ENCODE results near the gene EMX1. TPM values are rescaled to one million over a fixed set of nuclear protein-coding genes. Genes with fewer than 3 reads are reported as not detected.

Gene EMX1
- polyA plus RNA-seq, 1 experiment = not detected

DNA sequence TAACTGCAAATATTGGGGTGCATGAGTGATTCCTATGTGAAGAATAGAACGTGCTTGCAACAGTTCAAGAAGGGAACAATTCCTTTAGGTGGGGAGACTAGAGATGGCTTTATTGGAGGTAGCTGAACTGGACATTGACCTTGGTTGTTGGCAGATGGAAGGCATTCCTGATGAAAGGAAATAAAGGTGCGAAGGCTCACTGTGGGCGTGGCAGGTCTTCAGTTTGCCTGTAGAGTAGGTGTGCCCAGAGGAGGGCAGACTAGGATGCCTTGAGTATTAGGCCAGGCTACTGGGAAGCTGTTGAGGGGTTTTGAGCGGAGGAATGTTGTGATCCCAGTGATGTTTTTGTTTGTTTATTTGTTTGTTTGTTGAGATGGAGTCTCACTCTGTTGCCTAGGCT, 27.3 kb upstream of the EMX1 start:
- TF ChIP-seq CTCF (IDR thresholded peaks at IDR 0.05; ENCODE audit: low read depth, low read length) = no peak
- H3K9me3 ChIP-seq (ENCODE audit: control insufficient read depth, insufficient read depth, low read length) = no peaks in the 10 kb centered on the region
- no peak overlapping the region for H3K4me3 ChIP-seq (ENCODE audit: low read depth, low read length)
- no peaks in the 10 kb centered on the region for H3K27me3 ChIP-seq (ENCODE audit: control insufficient read depth, insufficient read depth, low read length)
- no peak for DNase-seq (ENCODE audit: low read depth, low spot score)
- no peak overlapping the region for H3K27ac ChIP-seq (ENCODE audit: low read depth, low read length)
- ChIA-PET POLR2A (no interaction called here), CTCF (interaction anchor here (0.5 to 11.9 kb wide), 10 partner anchors 26 to 1666 kb away, joined by 3 to 222 read pairs (median 6); no protein-coding TSS in a partner anchor)

DNA sequence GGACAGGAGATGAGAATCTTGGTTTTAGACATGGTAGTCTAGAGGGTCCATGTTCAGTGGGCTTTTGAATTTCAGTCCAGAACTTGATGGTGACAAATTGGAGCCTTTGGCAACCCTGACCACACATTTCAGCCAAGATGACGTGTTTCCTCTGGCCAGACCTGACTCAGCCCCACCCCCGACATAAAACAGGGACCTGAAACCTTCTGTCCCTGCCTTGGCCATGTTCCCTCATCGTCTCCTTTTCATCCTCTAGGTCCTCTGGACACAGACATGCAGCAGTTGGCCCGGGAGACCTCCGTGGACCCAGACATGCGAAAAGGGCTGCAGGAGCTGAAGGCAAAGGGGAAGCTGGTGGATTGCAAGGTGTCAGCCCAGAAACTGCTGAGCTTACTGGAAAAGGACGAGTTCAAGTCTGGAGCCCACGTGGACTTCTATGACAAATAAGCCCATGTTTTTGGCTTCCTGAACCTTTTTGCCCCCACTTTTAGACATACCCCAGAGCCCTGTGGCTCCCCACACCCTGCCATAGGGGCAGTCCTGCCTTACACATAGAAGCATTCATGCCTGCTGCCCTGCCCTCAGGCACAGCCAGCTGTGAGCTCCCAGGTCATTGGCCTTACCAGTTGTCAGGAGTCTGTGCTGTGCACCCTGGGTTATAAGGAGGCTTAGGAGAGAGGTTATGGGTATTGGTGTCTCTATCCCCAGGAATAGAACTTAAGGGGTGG, 26.1 kb upstream of the EMX1 start:
- Histone ChIP-seq H3K27ac (ENCODE audit: low read depth, low read length) (no peak overlapping the region), H3K4me3 (ENCODE audit: low read depth, low read length) (no peak overlapping the region), H3K27me3 (ENCODE audit: control insufficient read depth, insufficient read depth, low read length) (no peaks in the 10 kb centered on the region), H3K9me3 (ENCODE audit: control insufficient read depth, insufficient read depth, low read length) (no peaks in the 10 kb centered on the region; the same call in 1 of the 2 replicates)
- CTCF ChIA-PET = interaction anchor here (0.5 to 11.9 kb wide), 15 partner anchors 12 to 353 kb away, joined by 3 to 222 read pairs (median 20); no protein-coding TSS in a partner anchor
- DNase-seq (ENCODE audit: low read depth, low spot score) = no peak
- POLR2A ChIA-PET = interaction anchor here (1.1 kb wide), 1 partner anchor 83 kb away, joined by 3 read pairs; no protein-coding TSS in a partner anchor
- TF ChIP-seq CTCF (IDR thresholded peaks at IDR 0.05; ENCODE audit: low read depth, low read length) = no peak

- ChIA-PET POLR2A (interaction anchor here (0.9 kb wide), 1 partner anchor 34 kb away, joined by 4 read pairs; no protein-coding TSS in a partner anchor), CTCF (interaction anchor here (0.6 to 11.9 kb wide), 56 partner anchors 10 to 1419 kb away, joined by 3 to 222 read pairs (median 5); partner anchors contain the start of gene EMX1)
- peak; percentile 48 for DNase-seq (ENCODE audit: low read depth, low spot score)
Observed at GRCh38 chr2:72892506-72893173, 24.7 kb upstream of the EMX1 start.

GRCh38 chr2:72893594-72894319, 23.6 kb upstream of the EMX1 start:
- Histone ChIP-seq H3K4me3 (ENCODE audit: low read depth, low read length) (no peak overlapping the region), H3K27me3 (ENCODE audit: control insufficient read depth, insufficient read depth, low read length) (peaks cover 5% of the 10 kb centered on the region), H3K27ac (ENCODE audit: low read depth, low read length) (no peak overlapping the region), H3K9me3 (ENCODE audit: control insufficient read depth, insufficient read depth, low read length) (no peaks in the 10 kb centered on the region; the same call in 1 of the 2 replicates)
- POLR2A ChIA-PET = interaction anchor here (0.9 to 1.1 kb wide), 2 partner anchors 32 to 80 kb away, joined by 3 to 4 read pairs; no protein-coding TSS in a partner anchor
- TF ChIP-seq CTCF (IDR thresholded peaks at IDR 0.05; ENCODE audit: low read depth, low read length) = peak; percentile 79
- DNase-seq (ENCODE audit: low read depth, low spot score) = peak; percentile 41
- CTCF ChIA-PET = interaction anchor here (0.5 to 11.9 kb wide), 55 partner anchors 9 to 636 kb away, joined by 3 to 222 read pairs (median 5); partner anchors contain the start of gene EMX1

More at GRCh38 chr2:72892506-72893173, 24.7 kb upstream of the EMX1 start:
- TF ChIP-seq CTCF (IDR thresholded peaks at IDR 0.05; ENCODE audit: low read depth, low read length) = peak; percentile 90
- H3K27me3 ChIP-seq (ENCODE audit: control insufficient read depth, insufficient read depth, low read length) = no peaks in the 10 kb centered on the region
- H3K9me3 ChIP-seq (ENCODE audit: control insufficient read depth, insufficient read depth, low read length) = no peaks in the 10 kb centered on the region; the same call in 1 of the 2 replicates
- no peak overlapping the region for H3K4me3 ChIP-seq (ENCODE audit: low read depth, low read length)
- H3K27ac ChIP-seq (ENCODE audit: low read depth, low read length) = no peak overlapping the region
